Superior temporal gyrus (tissue), 1 donor: ENCODE data around the gene GALNT12.
A peak's percentile ranks its signal among the peaks of the same experiment; 100 is the strongest.

ENCODE experiments used
- DNase-seq: peaks from one replicate; pipeline ENCODE4 v3.0.0-alpha.2; 2016; ENCODE audit errors: extremely low spot score

GALNT12 gene

DNA sequence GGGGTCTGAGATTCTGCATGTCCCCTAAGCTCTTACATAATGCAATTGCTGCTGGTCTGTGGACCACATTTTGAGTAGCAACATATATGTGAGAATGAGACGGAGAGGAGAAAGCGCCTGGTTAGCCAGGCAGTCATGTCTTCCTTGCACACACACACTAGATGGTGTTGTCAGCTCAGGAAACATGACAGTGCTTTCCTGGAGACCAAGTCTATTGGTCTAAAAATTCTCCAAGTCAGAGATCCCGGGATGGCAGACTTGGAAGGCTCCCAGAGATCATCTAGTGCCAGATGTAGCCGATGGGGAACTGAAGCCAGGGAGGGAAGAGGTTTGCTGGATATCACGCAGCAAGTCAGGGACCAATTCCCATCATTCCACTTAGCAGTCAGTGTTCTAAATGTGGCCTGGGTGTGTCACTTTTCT is 53.4 kb downstream of the GALNT12 start:
- DNase-seq: peak; percentile 79

DNA sequence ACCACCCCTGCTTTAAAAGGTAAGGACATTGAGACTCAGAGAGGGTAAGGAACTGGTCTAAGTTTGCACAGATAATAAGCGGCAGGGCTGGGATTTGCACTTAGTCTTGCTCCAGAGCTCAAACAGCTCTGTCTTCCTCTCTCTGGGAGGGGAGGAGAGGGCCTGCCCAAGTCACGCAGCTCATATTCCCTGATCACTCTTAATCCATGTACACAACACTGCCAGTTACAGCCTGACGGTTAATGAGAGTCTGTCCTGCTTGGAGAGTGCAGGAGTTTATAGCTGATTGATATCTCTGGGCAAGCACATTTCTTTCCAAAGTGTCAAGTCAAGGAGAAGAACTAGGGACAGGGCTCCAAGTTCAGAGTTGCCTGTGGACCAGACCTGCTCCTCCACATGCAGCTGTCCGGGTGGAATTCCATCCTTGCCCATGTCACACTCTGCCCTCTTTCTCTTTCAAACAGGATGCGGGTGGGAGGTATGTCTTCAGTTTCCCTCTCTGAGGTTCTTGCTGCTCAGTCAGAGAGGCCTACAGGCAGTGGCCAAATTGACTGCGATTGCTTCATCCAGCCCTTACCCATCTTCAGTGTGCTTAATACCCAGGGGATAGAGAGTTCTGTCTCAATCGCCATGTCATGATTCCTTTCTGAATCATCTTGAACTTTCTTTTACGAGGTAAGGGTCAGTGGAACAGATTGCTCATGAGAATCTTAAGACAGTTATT is 54.5 kb downstream of the GALNT12 start:
- no peak for DNase-seq

DNA sequence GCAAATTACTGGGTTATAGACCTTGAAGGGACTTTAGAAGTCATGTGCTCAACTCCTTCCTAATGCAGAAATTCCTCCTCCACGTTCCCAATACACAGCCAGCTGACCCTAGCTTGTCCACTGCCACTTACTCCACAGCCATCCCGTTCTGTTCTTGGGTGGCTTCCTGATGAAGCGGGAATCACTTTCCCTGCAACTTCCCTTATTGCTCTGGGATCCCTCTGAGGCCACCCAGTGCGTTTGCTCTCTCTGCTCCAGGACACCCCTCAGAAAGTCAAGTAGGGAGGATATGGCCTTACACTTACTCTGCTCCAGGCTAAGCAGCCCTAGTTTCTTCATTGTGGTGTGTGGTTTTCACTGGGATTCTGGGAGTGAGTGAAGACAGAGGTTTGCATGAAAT is 55.5 kb downstream of the GALNT12 start:
- no peak for DNase-seq

DNA sequence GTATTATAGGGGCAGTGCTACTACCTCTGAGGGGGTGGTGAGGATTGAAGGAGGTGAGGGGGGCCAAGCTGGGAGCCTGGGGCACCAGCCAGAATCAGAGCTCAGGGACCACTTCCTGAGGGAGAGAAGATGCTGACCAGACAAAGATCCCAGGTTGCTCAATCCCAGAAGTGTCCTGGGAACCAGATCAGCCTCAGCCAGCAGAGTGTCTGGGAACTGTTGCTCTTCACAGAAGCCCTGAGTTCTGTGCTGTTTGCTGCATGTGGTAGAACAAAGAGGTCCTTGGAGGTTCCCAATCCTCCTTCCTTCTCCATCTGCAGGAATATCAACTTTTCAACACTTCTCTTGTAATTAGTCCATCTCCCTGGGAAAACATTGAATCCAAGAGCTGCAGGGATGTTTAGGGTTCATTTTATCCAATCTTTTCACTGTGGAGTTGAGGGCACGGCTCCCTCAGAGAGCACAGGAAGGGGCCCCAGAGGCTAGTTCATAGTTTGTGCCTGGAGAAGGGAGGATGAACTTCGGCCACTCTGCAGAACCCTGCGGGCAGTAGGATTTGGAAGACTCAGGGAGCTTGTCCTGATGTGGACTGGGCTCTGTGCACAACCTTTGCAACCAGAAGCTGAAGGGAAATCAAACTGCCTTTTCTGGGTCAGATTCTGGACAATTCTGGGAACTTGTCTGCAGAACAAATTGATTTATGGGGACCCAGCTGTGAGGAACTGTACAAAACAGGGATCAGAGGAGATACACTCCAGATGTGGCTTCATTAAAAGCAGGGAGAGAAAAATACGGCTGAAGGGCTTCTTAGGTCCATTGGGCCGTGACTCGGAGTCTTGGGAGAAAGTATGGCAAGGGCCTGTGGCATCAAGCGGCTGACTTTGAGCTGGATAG is 57.1 kb downstream of the GALNT12 start:
- DNase-seq: no peak

DNA sequence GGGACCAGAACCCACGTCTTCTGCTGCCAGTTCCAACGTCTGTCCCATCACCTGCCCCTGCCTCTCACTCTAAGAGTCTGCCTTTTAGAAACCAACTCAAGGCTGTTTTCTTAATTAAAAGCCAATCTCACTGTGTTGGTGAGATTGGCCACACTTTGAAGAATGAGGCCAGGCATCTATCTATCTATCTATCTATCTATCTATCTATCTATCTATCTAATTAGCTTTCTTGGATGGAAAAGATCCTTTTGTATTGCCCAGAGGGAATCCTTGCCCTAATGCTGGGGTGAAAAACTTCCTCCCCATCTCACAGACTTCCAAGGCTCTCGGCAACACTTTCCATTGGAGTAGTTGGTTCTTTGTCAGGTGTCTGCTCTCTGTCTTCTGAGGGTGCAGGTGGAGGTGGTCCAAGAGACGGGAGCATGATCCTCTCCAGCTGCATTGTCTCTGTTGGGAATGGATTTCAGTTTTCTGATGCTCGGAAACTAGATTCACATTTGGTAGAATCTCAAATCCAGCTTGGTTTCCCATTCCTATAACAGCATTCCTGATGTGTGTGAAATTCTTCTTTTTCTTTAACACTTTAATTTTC is 57.9 kb downstream of the GALNT12 start:
- no peak for DNase-seq

DNA sequence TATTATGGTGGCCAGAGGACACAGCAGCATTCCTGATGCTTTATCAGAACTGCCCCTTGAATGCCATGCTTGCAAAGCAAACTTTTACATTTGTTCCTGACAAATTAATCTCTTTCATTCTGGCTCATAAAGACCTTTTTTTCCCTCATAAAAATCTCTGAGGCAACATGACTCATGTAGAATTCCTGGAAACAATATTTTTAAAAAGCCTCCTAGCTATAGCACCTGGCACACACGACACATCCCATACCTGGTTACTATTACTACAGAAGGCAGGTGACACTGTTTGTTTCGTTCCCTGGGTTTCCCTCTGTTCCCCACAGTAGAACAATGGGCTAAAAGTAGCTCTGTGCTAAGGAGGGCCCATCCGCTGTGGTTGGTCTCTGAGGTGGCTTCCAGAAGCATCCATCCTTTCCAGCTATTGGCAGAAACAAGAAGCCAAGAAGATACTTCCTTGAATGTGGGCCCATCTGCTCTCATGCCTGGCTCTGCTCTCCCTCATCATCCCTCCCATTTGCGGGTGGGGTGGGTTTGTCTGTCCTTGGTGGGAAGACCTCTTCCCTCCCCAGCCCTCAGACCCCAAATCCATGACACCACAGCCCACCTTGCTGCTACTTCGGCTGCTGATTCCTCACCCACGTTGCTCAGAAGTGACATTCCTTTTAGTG is 59.1 kb downstream of the GALNT12 start:
- no peak for DNase-seq

DNA sequence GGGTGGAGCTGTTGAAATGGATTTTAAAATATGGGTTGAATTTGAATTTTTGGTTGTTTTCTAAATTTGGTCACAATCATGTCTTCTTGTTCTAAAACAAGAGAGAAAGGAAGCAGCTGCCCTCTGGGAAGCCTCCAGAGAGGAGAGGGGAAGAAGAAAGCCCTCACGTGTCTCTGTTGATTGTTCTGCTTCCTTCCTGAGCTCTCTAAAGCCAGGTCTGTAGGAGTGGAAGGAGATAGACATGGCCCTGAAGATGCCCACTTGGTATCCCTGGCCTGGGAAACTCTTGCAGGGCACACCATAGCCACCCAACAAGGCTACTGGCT is 59.6 kb downstream of the GALNT12 start:
- DNase-seq: no peak

DNA sequence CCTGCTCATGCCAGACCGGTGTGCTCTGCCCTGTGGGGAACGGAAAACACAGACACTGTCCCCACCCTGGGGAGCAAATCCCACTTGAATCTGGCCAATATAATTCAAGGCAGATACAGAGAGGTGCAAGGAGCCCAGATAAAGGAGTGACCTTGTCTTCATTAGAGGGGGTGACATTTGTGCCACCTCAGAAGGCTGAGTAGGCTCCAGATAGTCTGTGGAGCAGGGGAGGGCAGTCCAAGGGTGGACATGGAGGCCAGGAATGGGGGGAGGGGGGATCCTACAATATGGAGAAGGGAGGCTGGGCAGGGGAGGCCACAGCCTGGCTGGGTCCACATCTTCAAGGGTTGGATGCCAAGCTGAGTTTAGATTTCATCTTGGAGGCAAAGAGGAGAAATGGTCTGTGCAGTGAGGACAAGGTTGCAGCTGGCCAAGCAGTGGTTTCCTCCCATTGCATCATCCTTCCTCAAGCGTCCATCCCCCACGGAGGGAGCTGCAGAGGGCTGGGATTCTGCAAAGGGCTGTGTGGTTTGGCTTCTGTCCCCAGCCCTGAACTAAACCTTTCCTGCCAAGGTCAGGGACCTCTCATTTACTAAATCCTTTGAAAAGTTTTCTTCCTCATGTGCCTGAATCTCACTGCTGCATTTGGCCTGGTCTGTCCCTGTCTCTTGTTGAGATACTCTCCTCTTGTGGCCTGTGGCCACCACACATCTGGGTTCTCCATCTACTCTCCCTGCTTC is 60.1 kb downstream of the GALNT12 start:
- DNase-seq: no peak

DNA sequence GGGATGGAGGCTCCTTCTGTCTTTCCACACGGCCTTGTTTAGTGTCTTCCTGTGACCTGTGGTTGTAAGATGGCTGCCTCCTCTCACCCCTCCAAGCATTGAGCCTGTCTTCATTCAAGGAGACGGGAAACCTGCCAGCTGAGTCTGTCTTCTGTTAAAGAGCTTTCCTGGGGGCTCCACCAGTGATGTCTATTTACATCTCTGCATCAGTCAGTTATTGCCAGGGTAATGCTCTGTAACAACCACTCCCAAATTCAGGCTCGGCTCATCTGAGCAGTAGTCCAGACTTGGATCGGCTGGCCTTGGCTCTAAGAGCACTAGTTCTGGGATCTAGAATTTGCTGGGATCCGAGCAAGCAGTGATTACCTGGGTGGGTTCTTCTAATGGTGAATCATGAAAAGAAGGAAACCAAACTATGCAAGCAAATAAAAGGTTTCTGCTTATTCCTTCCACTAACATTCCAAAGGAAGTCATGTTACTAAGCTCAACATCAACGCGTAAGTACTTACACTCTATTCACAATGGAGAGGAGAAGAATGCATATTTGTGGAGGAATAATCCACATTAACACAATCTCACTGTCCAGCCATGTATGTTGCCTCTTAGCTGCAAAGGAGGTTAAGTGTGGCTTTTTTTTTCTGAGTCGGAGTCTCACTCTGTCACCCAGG is 61.7 kb downstream of the GALNT12 start:
- no peak for DNase-seq

DNA sequence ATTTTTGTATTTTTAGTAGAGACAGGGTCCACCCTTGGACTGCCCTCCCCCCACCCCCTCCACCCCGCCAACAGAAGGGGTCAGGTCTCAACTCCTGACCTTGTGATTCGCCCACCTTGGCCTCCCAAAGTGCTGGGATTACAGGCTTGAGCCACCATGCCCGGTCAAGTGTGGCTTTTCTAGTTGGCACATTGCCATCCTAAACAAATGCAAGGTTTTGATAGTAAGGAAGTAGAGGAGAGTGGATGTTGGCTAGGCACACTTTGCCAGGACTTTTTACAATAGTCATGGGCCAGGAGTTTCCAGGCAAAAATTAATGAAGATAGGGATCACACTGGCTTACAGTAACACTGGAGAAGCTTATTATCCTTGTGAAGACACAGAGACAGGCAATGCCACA is 62.4 kb downstream of the GALNT12 start:
- no peak for DNase-seq

DNA sequence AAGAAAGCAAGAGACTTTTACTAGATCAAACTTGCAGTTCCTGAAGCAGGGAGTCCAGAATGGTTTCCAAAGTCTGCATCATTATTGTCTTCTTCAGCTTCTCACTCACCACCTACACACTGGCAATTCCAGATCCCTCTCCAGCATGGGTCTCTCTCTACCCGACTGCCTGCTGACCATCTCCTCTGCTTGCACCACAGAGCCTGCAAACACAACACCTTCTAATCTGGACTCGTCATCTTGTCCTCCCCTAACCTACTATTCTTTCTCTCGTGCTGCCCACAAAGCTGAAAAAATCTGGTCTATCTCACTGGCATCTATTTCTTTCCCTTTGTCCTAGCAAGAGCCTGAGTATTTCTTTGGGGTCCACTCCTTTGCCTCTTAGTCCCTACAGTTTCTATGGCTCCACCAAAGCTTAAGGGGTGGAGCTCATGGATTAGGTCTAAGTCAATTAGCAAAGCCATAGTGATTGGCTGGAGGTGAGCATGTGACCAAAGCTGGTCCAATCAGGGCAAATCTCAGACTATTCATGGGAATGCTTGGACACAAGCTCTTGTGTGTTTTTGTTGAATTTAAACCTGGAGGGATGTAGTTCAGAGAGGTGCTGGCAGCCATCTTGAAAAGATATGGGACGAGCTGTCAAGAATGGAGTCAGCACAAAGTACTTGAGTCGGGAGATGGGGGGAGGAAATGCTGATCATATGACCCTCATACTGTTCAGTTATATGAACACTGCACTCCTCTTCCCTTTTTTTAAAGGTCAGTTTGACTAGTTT is 63.5 kb downstream of the GALNT12 start:
- no peak for DNase-seq

DNA sequence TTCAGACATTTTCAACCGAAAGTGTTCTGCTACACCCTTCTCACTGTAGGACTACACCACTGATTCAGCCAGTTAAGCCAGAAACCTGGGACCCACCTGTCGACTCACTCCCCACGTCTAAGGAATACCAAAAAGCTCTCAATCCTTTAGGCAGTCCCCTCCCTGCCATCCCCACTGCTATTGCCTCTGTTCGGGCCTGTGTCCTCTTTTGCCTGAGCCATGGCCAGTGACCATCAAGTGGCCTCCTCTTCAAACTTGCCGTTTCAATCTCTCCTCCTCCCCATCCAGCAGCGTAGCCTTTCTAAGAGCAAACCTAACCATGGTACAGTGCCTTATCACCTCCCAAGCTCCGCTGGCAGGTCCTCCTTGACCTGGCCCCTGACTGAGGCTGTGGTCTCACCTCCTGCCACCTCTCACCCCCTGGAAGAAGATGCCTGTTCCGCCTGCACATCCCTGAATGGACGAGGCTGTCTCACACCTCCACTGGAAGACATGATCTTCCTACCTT is 64.1 kb downstream of the GALNT12 start:
- DNase-seq: no peak

DNA sequence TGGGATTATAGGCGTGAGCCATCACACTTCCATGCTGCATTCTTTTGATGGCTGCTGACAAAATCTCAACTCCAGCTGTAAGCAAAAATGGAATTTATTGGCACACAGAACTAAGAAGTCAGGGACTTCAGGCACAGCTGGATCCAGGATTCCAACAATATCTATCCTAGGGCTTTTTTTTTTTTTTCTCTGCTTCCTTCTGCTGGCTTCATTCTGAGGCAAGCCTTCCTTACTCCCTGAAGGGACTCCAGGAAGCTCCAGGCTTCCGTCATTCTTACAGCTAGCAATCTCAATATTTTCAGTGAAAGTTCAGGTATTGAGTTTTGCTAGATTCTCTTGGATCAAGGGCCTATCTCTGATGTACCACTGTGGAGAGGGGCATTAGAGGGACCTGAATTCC is 66.1 kb downstream of the GALNT12 start:
- no peak for DNase-seq

DNA sequence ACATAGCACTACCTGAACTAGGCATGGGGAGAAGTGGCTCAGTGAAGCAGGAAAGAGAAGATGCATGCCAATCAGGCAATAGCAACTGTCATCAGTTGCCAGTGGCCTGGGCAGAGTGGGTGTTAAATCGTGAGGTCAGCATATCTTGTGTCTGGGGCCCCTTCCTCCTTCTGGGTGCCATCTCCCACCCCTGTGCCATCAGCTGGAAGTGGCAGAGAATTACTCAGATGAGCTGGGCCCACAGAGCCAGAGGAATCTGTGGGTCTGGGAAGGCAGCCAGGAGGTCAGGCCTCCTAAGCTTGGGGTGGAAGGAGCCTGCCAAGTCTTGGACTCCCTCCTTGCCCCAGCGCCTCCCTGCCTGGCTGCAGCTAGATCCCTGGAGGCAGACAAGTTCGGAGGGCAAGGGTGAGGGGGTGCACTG is 66.5 kb downstream of the GALNT12 start:
- DNase-seq: no peak

DNA sequence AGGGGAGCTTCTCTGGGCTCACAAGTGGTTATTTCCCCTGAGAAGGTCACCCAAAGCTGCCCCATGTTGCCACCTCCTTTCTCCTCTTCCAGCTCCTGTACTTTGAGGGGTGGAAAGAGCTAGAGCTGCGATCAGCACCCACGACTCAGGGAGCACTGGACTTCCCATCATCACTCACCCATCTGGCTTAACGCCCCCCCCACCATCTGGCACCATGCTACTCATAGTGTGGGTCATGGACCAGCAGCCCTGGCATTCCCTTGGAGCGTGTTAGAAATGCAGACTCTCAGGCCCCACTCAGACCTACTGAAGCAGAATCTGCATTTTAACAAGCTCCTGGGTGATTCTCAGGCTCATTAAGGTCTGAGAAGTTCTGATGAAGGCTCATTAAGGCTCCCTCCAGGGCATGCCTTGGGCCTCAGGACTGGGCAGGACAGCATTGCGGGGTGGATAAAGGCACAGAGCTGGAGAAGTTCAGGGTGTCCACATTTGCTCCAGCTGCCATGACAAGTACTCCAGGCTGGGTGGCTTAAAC is 67.3 kb downstream of the GALNT12 start:
- no peak for DNase-seq

DNA sequence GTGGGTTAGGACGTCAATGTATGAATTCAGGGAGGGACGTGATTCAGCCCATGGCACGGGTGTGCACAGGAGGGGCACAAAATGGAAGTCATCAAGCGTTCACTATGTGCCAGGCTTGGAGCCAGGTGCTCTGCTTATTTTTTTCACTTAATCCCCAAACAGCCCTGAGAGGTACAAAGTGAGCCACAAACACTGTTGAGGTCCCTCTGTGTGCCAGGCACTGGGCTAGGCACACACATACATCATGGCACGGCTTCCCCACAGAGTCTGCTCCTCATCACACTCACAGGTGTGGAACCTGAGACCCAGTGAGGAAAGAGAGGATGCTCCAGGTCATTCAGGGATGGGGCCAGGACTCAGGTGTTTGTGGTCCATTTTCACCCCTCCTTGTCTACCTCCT is 68.1 kb downstream of the GALNT12 start:
- DNase-seq: no peak

DNA sequence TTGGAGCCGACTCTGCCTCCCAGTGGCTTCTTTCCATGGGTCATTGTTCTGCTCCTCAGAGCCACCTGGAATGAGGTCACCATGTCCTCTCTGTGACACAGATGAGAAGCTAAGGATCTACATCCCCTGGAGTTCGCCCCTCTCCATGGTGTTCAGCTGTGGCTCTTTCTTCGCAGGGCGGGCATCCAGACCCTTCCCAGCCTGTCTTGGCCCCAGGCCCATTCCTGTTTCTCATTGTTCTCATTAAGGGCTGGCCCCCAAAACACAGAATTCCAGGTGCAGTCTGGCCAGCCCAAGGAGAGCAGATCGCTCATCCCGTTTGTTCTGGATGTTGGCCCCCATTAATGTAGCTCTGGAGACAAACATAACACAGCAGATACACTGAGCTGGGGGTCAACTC is 69.8 kb downstream of the GALNT12 start:
- no peak for DNase-seq

DNA sequence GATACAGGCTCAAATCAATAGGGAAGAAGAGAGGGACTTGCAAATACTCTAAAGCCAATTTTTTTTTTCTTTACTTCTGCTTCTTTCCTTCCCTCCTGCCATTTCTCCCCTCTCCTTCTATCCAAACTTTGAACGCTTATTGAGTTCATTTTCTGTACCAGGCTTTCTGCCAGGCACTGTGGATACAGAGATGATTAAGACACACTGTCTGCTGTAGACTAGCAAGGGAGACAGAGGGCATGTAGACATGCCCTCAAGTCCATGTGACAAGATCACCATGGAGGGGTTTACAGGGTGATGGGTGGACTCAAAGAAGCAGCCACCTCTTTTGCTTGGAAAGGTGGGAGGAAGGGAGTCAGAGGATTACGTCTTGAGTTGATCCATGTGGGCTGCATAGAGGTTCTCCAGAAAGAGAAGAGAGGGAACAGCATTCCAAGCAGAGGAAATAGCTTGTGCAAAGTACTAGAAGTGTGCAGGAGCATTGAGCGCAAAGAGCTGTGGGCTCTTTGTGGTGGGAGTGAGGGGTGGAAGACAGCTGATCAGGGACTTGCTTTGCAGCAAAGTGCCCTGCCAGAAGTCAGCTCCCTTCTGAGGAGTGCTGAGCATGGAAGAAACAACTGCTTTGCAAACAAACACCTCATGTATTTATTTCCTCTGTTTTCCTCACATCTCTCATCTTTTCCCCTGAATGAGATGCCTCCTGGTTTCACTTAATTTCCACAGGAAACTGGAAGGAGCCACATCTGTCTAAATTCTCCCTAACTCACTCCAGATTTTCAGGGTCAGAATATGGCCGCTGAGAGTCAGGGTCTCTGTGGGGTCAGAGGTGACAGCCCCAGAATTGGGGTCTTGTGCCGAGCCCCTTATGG is 71.9 kb downstream of the GALNT12 start:
- no peak for DNase-seq

DNA sequence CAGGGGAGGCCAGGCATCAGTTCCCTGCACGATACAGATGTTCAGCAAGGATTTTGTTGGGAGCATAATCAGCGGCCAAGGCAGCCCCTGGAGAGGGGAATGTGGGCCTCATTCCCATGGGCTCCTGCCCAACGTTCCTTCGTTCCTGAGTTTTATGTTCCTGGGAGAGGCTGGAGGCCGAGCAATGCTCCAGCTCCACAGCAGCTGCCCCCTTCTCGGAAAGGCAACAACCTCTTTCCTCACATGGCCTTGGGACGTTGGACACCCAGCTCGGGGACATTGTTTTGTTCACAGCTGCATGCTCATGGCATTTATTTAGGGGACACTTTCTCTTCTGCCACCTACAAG is 72.5 kb downstream of the GALNT12 start:
- DNase-seq: no peak
